DND-41 (cell line): ENCODE measurements around the gene ARHGAP24.

ENCODE experiments used
- ATAC-seq: fragments of 200-7000 bp; cut with Tn5 transposase; 3 replicates; pipeline ENCODE4 v1.9.1; 2021; ENCODE audit warnings: low read depth; ENCODE audit not compliant: insufficient read depth
- DNase-seq: peaks from one replicate; pipeline ENCODE4 v3.0.0-alpha.2; 2020
- H2AFZ ChIP-seq: 2 replicates; pipeline ENCODE4 v1.6.0; 2012; ENCODE audit warnings: low read depth, low read length
- H3K27ac ChIP-seq: 2 replicates; pipeline ENCODE4 v1.5.1; 2012; ENCODE audit warnings: low read length, inconsistent platforms
- H3K27me3 ChIP-seq: fragments of 200-600 bp; sonication (generic); 2 replicates; pipeline ENCODE4 v1.6.0; 2012; ENCODE audit warnings: low read length, mild to moderate bottlenecking, inconsistent platforms; ENCODE audit not compliant: insufficient read depth, poor library complexity
- H3K36me3 ChIP-seq: 2 replicates; pipeline ENCODE4 v1.5.1; 2012; ENCODE audit warnings: low read length, inconsistent platforms; ENCODE audit not compliant: insufficient read depth
- H3K4me1 ChIP-seq: 2 replicates; pipeline ENCODE4 v1.5.1; 2012; ENCODE audit warnings: mild to moderate bottlenecking, low read length; ENCODE audit not compliant: insufficient read depth
- H3K4me2 ChIP-seq: 2 replicates; pipeline ENCODE4 v1.6.0; 2012; ENCODE audit warnings: mild to moderate bottlenecking, moderate library complexity, low read length, inconsistent platforms; ENCODE audit not compliant: insufficient read depth
- H3K4me3 ChIP-seq, 2 experiments: fragments of 200-600 bp in 1 of 2; shearing (Covaris generic) in 1 of 2; 2 replicates each; pipeline ENCODE4 v1.5.1; 2012 to 2016; ENCODE audit warnings: inconsistent platforms in 2 of 2, low read length in 2 of 2, mild to moderate bottlenecking in 2 of 2, low read depth in 1 of 2, moderate library complexity in 1 of 2
- H3K79me2 ChIP-seq: 2 replicates; pipeline ENCODE4 v1.6.0; 2012; ENCODE audit warnings: low read length, inconsistent platforms; ENCODE audit not compliant: insufficient read depth
- H3K9ac ChIP-seq: 2 replicates; pipeline ENCODE4 v1.6.0; 2012; ENCODE audit warnings: low read depth, mild to moderate bottlenecking, inconsistent platforms, low read length, moderate library complexity
- H3K9me3 ChIP-seq: 2 replicates; pipeline ENCODE4 v1.5.1; 2012; ENCODE audit warnings: low read length, moderate library complexity, mild to moderate bottlenecking, inconsistent platforms; ENCODE audit not compliant: insufficient read depth, severe bottlenecking
- H4K20me1 ChIP-seq: 2 replicates; pipeline ENCODE4 v1.6.0; 2012; ENCODE audit warnings: low read length; ENCODE audit not compliant: insufficient read depth
- EZH2 ChIP-seq: IDR thresholded peaks from 3 replicates; pipeline ENCODE4 v1.6.1; 2012; ENCODE audit warnings: borderline replicate concordance, low read depth, mild to moderate bottlenecking, moderate library complexity, low read length, inconsistent platforms; ENCODE audit not compliant: severe bottlenecking
- TF ChIP-seq, protein P1 (sequence below): IDR thresholded peaks from 2 replicates; pipeline ENCODE4 v1.5.1; 2012; ENCODE audit warnings: borderline replicate concordance, low read length, moderate library complexity, mild to moderate bottlenecking; ENCODE audit not compliant: poor library complexity, severe bottlenecking; ENCODE audit errors: extremely low read depth

Gene ARHGAP24

DNA sequence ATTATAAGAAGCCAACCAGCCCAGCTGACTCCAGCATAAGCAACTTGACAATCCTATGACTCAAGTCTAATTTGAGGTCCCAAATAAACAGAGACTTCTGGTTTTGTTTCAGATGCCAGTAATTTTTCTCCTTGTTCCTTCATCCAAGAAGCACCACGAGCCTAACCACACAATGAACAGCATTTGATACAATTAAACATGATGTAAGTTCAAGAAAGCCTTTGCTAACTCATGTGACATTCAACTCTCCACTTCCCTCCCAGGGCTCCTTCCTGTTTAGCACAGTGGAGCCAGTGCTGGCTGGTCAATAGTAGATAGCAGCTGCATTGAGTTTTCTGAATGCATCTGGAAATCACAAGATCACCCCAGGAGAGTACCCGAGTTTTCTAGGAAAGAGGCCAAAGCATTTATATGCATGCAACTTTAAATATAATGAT lies 206.3 kb downstream of the ARHGAP24 start:
- H3K9me3 ChIP-seq, result no peaks in the 10 kb centered on the region
- DNase-seq (no peak), ATAC-seq (no peak)
- H3K79me2 ChIP-seq, result no peaks in the 10 kb centered on the region
- TF ChIP-seq, protein P1, sequence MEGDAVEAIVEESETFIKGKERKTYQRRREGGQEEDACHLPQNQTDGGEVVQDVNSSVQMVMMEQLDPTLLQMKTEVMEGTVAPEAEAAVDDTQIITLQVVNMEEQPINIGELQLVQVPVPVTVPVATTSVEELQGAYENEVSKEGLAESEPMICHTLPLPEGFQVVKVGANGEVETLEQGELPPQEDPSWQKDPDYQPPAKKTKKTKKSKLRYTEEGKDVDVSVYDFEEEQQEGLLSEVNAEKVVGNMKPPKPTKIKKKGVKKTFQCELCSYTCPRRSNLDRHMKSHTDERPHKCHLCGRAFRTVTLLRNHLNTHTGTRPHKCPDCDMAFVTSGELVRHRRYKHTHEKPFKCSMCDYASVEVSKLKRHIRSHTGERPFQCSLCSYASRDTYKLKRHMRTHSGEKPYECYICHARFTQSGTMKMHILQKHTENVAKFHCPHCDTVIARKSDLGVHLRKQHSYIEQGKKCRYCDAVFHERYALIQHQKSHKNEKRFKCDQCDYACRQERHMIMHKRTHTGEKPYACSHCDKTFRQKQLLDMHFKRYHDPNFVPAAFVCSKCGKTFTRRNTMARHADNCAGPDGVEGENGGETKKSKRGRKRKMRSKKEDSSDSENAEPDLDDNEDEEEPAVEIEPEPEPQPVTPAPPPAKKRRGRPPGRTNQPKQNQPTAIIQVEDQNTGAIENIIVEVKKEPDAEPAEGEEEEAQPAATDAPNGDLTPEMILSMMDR, result no peak
- TF ChIP-seq EZH2, result no peak
- H3K36me3 ChIP-seq, result no peaks in the 10 kb centered on the region
- no peak overlapping the region for H3K9ac ChIP-seq
- no peaks in the 10 kb centered on the region for H3K27me3 ChIP-seq
- no peak overlapping the region for H3K4me2 ChIP-seq
- H3K4me1 ChIP-seq, result no peaks in the 10 kb centered on the region
- H4K20me1 ChIP-seq, result no peaks in the 10 kb centered on the region
- H3K27ac ChIP-seq, result no peak overlapping the region
- H3K4me3 ChIP-seq, result no peak overlapping the region
- no peak overlapping the region for H2AFZ ChIP-seq

DNA sequence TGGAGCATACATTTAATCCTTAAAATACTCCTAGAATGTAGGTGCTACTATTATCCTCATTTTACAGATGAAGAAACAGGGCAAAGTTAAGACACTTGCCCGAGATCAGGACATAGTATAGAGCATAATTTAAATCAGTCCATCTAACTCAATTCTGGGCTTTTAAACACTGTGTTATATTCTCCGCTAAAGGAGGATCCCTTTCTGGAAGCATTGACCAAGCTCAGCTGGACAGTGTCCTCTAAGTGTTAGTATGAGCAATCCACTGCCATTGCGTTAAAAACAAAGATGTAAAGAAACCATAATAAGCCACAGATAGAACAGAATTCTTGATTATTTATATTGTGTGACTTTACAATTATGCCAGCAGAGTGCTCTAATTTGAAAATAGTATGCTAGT lies 207.0 kb downstream of the ARHGAP24 start:
- ATAC-seq (no peak), DNase-seq (no peak)
- TF ChIP-seq, protein P1, result no peak
- TF ChIP-seq EZH2, result no peak
- no peak overlapping the region for H3K4me3 ChIP-seq
- no peaks in the 10 kb centered on the region for H3K27me3 ChIP-seq
- H3K4me2 ChIP-seq, result no peak overlapping the region
- no peak overlapping the region for H2AFZ ChIP-seq
- no peaks in the 10 kb centered on the region for H3K36me3 ChIP-seq
- H3K9me3 ChIP-seq, result no peaks in the 10 kb centered on the region
- H3K79me2 ChIP-seq, result no peaks in the 10 kb centered on the region
- H4K20me1 ChIP-seq, result no peaks in the 10 kb centered on the region
- H3K9ac ChIP-seq, result no peak overlapping the region
- H3K4me1 ChIP-seq, result no peaks in the 10 kb centered on the region
- no peak overlapping the region for H3K27ac ChIP-seq

DNA sequence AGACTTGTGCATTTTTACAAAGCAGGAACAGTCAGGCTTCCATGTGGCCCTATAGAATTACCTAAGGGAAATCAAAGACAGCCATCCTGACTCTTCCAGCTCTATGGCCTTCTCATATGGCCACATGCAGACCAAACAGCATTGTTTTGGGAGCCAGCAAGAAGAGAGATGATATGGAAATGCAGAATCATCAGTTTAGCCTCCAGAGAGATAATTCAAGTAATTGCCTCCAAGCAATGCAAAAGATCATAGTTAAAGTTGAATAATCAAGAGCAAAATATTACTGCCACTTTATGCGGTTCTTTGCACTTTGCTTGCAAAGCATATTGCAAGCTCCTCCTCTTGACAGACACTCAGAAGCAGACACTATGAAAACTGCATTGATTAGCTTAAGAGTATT lies 207.4 kb downstream of the ARHGAP24 start:
- H3K4me2 ChIP-seq, result no peak overlapping the region
- TF ChIP-seq, protein P1, result no peak
- TF ChIP-seq EZH2, result no peak
- DNase-seq, result no peak
- no peaks in the 10 kb centered on the region for H4K20me1 ChIP-seq
- no peaks in the 10 kb centered on the region for H3K79me2 ChIP-seq
- no peak overlapping the region for H3K9ac ChIP-seq
- H2AFZ ChIP-seq, result no peak overlapping the region
- H3K9me3 ChIP-seq, result no peaks in the 10 kb centered on the region
- ATAC-seq, result no peak
- no peaks in the 10 kb centered on the region for H3K27me3 ChIP-seq
- no peak overlapping the region for H3K4me3 ChIP-seq
- no peaks in the 10 kb centered on the region for H3K4me1 ChIP-seq
- no peaks in the 10 kb centered on the region for H3K36me3 ChIP-seq
- no peak overlapping the region for H3K27ac ChIP-seq

DNA sequence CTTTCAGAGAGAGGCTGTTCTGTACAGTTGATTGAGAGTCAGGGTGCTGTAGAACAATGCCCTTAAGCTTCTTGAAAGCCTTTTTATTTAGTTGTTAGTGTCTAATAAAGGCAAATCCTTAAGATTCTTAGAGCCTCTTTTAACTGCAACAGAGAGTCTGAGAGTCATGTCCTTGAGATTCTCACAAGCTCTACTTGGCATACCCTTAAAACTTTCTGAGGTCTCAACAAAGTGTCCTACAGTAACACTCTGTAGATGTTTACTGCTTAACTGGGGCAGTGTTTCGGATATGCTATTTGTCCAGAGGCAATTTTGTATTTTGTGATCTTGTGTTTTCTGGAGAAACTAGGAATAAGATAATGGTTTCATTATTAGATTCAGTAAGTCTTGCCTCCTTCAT lies 209.7 kb downstream of the ARHGAP24 start:
- H2AFZ ChIP-seq, result no peak overlapping the region
- DNase-seq (no peak), ATAC-seq (no peak)
- H3K4me3 ChIP-seq, result no peak overlapping the region
- H3K9me3 ChIP-seq, result no peaks in the 10 kb centered on the region
- H3K79me2 ChIP-seq, result no peaks in the 10 kb centered on the region
- no peaks in the 10 kb centered on the region for H3K4me1 ChIP-seq
- H3K4me2 ChIP-seq, result no peak overlapping the region
- H3K27ac ChIP-seq, result no peak overlapping the region
- H3K9ac ChIP-seq, result no peak overlapping the region
- H3K36me3 ChIP-seq, result no peaks in the 10 kb centered on the region
- H3K27me3 ChIP-seq, result no peaks in the 10 kb centered on the region
- H4K20me1 ChIP-seq, result no peaks in the 10 kb centered on the region
- no peak for TF ChIP-seq EZH2
- TF ChIP-seq, protein P1, result no peak
